GM18870 (cell line): ENCODE results near the gene ALG12.

Experiments used
- ATAC-seq: cut with Tn5 transposase; IDR thresholded peaks from one replicate; pipeline ENCODE4 v1.9.1; 2021; ENCODE audit warnings: moderate library complexity; ENCODE audit not compliant: unreplicated experiment

The ALG12 gene

DNA sequence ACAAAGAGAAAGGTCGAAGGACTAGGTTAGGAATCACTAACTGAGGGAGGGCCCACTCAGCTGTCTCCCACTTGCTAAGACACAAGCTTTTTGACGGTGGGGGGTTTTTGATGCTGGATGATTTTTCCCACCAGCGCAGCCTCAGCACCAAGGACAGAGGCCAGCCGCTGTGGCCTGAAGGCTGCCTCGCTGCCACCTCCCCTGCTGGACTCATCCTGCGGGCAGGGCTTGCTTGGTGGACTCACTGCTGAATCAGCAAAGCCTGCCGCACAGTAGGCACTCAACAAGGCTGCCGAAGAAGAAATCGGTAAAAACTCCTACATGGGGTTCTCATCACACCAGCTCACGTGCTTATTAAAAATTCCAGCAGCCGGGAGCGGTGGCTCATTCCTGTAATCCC is 2.6 kb downstream of the ALG12 start:
- ATAC-seq = no peak

DNA sequence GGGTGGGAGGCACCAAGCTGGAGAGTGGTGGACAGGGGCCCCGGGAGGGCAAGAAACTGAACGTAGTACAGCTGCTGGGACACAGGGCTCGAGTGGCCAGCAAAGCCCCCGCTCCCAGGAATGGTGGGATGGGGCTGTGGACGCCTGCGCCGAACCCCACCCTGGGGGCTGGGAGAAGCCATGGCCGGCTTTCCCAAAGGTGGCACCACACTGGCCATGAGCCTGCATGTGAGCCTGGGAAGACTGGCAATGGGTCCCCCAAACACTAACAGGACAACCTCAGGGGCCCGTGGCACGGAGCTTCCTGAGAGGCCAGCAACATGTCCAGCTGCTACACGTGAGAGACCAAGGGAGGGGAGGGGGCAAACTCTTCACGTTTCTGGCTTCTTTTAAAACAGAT is 4.0 kb downstream of the ALG12 start:
- no peak for ATAC-seq

DNA sequence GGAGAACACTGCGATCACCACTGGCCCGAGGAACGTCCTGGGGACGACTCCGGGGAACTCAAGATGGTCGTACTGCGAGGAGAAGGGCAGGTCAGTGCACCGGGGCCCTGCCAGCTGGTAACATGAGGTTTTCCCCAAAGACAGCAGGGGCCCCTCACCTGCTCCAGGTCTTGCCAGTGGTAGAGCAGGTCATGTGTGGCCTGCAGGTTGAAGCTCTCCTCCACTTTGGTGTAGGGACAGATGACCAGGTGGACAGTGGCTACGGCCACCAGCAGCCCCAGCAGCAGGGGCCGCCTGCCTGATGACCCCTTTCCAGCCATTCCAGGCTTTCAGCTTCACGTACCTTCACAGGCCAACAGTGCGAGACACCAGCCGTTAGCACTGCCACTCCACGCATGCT is 4.8 kb downstream of the ALG12 start:
- ATAC-seq = no peak

DNA sequence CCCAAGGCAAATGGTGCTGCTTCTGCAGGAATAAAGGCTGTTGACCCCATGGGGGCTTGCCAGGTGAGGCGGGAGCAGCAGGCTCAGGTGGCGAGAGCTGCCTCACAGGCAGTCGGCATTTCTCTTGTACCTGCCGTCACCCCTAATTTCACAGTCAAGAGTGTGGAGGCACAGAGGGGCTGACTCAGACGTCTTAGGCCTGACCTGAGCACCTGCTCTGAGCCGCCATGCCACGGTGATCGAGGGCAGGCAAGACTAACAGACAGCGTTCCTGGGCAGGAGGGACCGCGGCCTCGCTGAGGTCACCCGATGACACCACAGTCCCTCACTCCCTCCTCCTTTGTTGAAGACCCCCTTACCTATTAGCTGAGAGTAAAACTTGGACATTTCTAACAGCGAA is 5.2 kb downstream of the ALG12 start:
- ATAC-seq = no peak

DNA sequence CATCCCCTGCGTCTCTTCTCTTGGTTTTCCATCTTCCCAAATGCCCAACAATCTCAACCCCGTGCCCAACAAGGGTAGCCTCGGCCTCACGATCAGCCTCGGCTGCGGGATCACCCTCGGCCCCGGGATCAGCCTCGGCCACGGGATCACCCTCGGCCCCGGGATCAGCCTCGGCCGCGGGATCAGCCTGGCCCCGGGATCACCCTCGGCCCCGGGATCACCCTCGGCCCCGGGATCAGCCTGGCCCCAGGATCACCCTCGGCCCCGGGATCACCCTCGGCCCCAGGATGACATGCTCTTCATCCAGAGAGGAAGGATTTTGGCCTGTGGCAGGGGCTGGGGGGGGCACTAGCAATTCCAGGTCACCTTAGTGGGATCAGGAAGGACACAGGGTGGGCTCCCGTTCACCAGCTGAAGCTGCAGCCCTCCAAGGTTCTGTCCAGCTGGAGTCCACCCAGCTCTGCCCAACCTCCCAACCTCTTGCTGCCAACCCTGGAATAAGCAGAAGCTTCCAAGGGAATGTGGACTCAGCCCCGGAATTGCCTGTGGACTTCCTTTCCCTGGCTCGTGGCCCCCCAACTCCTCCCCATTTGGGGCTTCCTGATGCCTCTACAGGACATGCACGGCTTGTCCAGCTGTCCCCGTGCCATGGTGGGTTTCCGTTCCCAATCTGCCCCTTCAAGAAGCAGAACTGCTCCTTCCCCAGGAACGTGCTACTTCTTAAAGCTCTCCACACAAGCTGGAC is 6.2 kb downstream of the ALG12 start:
- no peak for ATAC-seq

DNA sequence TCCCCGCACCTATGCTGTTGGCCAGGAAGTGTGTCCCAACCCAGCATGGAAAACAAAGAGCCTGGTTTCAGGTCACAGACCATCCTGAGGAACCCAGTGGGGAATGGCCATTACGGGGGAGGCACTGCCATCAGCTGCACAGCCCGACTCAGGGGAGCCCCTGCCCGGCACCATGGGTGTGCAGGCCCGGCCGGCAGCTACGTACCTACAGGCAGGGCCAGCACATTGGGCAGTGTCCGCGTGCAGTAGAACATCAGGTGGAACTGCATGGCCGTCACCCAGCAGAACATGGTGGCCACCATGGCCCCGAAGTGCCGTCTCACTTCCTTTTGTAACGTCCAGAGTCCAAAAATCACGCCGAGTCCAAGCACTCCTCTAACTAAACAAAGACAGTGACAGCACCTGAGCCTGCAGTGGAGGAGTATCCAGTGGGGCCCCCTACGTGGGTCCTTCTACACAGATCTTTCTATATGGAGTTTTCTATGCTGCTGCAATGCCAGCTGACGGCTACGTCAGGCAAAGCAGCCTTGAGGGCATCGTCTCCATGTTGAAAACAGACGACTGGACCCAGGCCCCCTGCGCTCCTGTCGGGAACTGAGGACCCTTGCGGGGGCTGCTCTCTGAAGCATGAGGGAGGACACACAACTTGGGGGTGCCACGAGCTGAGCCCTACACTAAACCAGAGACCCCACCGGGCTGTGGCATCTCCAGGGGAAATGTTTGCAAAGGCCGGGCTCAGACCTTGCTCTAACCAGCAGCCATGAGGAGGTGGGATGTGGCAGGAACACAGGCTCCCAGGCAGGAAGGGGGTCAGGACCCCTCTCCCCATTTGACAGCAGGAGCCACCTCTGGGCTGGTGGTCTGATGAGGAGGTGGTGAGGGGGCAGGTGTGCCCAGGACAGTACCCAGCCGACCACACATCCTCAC is 7.7 kb downstream of the ALG12 start:
- ATAC-seq = no peak

DNA sequence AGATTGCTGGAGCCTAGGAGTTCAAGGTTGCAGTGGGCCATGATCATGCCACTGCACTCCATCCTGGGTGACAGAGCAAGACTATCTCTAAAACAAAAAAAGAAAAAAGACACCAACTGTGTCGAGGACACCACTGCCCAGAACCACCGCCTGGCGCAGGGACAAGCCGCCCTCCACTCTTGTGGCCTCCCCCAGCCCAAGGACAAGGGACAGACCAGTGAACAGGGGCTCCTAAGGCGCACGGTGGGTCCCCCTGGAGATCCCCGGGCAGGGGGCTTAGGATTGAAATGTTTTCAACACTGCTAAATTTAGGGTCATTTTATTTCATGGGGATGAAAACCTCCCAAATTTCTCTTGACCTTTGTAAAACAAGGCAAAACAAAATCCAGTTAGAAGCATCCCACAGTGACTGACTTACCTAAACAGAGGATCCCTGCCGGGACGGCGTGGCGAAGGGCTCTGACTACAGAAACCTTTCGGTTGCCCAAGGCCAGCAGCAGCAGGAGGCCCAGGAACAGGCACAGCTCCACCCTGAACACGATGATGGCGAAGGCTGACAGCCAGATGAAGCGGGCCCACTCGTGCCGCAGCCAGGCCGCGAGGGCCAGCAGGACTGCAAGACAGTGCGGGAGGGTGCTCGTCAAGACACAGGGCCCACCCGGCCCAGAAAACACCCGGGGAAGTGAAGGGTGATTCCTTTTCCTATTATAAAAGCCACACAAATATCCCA is 8.6 kb downstream of the ALG12 start:
- ATAC-seq = no peak

DNA sequence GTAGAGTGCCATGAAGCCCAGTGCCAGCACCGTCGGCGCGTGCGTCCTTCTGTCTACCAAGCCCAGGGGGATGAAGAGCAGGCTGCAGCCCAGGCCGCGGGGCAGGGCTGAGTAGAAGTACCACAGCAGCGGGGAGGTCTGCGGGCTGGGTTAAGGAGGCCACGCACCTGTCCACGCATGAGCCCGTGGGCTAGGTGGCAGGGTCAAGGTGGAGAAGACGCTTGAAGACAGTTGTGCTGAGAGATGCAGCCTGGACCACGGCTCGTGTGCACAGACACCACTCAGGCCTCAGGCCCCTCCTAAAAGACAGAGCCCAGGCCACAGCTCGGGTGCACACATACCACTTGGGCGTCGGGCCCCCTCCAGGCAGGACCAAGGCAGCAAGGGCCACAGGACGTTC is 10.4 kb downstream of the ALG12 start:
- ATAC-seq = no peak

DNA sequence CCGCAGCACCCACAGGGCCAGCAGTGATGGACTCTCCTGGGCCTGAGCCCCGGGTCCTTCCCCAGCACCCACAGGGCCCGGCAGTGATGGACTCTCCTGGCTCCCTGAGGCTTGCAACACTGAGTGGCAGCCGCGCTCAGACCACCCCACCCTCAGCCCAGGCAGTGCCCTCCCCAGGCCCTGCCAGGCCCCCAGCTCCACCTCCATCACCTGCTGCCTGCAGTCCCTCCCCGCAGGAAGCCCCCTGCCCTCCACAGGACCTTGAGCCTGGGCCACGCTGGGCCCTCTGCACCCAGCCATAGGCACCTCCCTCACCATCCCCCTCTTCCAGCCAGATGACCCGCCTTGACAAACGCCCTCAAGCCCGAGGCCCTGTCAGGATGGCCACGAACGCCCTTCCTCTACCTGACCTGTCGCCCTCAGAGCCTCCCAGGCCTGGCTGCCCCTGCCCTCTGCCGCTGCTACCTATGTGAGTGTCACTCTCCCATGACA is 11.4 kb downstream of the ALG12 start:
- ATAC-seq = no peak

DNA sequence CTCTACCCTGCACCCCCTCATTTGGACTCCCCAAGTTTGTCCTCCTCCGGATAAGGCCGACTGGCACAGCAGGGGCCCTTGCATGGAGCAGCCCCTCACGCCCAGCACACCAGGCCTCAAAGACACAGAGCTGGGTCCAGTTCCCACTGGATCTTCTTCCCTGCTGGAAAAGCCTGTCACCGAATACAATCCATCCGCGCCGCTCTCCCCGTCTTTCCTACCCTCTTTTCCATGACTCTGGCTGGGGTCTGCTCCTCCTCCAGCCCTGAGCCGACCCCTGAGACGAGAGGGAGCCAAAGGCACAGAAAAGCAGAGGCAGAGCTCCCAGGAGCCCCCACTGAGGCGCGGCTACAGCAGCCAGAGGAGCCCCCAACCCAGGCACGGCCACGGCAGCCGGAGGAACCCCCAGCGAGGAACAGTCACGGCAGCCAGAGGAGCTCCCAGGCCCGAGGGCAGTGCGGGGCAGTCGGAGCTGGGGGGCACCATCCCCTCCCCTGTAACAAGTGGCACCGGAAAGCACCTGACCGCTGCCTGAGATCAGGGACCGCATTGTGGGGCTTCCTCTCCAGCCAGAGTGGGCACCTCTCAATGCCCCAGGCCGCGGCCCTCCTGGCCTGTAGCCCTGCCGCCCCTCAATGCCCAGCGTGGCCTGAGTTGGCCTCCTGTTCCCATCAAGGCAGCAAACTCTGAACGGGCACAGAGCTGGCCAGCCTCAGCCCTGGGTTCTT is 12.0 kb downstream of the ALG12 start:
- ATAC-seq = no peak

DNA sequence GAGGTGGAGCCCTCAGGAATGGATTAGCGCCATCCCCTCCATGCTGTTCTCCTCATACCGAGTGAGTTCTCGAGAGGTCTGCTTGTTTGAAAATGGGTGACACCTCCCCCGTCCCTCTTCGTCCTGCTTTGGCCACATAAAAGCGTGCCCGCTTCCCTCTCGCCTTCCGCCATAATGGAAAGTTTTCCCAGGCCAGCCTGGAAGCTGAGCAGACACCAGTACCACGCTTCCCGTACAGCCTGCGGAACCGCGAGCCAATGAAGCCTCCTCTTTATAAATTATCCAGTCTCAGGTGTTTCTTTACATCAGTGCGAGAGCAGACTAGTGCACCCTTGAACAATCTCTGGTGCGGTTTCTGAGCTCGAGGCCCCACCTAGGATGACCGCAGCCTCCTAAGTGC is 12.8 kb downstream of the ALG12 start:
- no peak for ATAC-seq

DNA sequence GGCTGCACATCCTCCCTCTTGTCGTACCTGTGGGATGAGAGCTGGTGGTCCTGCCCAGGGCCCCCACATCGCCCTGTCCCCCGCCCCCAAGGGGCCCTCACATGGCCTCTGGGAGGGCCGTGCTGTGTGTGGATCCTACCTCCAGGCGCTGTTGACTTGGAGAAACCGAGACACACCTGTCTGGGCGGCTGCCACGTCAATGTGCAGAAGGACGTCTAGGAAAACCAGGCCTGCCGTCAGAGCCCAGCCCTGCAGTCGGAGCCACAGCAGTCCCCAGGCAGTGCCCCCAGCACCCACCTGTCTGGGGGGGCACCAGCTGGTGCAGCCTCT is 14.2 kb downstream of the ALG12 start:
- no peak for ATAC-seq

DNA sequence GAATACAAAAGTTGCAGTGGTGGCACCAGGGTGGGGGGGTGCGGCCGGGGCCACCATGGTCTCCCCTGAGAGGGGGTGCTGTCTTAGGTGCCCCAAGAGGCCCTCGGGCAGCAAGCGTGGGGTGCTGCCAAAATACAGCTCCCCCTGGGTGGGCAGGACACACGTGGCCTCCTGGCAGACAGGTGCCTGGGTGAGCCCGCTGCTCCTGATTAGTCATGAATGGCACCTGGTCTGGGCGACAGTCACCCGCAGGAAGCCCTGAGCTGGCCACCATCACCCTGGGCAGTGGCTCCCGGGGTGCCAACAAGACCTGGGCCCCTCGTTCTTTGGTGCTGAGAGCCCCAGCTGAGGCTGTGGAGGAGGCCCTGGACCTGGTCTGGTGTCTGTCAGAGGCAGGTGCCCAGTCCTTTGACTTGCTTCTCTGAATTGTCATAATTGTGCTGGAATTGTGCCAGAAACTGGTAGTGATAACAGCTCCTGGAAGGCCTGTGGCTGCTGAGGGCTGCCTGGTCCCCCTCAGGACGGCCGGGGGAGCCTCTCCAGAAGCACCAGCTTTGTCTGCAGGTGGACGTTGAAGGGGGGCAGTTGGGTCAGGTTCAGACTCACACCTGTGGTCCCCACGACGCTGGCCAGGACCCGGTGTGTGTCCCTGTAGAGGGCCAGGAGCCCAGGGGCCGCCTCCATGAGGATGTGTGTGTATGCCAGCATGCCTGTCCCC is 14.8 kb downstream of the ALG12 start:
- no peak for ATAC-seq

DNA sequence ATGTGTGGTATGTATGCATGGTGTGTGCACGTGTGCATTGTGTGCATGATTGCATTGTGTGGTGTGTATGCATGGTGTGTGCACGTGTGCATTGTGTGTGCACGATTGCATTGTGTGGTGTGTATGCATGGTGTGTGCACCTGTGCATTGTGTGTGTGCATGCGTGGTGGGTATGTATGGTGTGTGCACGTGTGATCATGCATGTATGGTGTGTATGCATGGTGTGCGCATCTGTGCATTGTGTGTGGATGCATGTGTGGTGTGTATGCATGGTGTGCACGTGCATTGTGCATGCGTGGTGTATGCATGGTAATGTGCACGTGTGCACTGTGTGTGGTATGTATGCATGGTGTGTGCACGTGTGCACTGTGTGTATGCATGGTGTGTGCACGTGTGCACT is 16.8 kb downstream of the ALG12 start:
- no peak for ATAC-seq

DNA sequence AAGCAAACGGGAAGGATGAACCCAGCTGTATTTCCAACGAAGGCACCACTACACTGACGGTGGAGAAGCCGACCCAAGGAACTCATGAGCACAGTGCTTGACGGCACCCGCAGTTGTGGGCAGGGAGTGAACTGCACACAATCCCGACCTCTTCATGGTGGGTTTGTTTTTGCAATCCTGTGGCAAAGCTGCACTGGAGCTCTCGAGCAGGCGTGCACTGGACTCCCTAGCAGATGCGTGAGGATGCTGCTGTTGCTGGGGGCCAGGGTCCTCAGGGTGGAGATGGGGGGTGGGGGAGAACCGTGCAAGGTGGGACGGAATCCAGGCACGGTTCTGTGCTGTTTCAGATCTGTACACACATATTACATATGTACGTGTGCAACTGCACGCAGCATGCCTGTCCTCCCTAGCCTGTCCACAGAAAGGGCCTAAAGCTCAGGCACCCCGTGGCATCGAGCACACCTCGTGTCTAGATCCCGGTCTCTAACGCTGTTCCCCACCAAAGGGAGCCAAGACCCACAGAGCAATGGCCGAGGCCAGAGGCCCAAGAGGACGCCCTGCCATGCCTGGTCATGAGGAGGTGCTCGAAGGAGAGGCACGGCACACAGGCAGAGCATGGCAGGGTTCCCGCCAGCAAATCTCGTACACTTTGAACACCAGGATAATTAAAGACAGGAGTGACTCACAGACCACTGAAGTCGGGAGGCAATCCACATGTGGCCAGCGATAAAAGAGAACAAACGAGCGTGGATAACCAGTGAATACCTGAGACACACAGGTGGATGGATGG is 17.6 kb downstream of the ALG12 start:
- ATAC-seq = no peak

DNA sequence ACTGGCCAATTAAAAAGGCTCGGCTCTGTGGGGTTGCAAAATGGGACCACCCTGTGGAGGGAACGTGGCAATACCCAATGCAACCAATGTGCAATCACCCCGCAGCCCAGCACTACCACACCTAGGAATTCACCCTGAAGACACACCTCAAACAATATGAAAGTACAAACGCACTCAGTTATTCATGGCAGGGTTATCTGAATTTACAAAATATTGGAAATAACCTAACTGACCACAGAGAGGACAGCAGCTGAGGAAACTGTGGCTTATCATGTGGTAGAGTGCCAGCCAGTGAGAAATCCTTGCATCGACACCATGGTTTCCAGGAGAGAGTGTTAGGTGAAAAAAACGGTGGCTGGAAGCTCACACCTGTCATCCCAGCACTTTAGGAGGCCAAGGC is 18.7 kb downstream of the ALG12 start:
- ATAC-seq = no peak

DNA sequence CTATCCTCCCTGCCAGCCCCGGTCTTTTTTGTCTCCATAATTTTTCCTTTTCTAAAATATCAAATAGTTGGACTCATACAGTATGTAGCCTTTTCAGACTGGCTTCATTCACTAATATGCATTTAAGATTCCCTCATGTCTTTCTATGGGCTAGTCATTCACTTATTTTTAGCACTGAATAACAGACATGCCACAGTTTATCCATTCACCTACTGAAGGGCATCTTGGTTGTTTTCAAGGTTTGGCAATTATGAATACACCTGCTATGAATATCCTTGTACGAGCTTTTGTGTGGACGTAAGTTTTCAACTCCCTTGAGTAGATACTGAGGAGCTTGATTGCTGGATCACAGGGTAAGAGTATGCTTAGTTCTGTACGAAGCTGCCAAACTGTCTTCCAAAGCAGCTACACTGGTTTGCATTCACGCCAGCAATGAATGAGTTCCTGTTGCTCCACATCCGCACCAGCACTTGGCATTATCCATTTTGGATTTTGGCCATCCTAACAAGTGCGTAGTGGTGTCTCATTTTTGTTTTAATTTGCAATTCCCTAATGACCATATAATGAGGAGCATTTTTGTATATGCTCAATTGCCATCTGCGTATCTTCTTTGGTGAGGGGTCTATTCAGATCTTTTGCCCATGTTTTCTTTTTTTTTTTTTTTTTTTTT is 21.1 kb downstream of the ALG12 start:
- ATAC-seq = no peak

DNA sequence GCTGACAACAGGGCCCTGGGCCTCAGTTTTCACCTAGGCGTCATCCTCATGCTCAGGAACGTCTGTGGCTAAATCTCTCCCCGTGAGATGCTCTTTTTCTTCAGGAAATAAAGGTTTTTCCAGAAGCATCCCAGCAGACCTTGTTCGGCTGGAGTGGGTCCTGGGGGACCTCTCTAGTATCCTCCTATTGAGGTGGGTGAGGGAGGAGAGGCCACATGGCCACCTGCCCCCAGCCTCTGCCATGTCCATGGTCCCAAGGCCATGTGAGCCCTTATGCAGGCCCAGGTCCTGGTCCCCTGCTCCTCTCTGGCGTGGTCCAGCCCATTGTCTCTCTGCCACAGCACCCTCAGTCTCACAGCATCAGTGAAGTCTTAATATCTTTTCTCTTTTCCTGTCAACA is 22.0 kb downstream of the ALG12 start:
- ATAC-seq = no peak
